CD4-positive, alpha-beta T cell treated with Interleukin-15 for 1 hour (primary cell): ENCODE data around the gene SMPD3.
"Not testable (repeated sequence)": the region's sequence is repeated elsewhere in the genome, so short reads cannot be mapped to it uniquely, and the experiment has no call there.

Experiments used
- DNase-seq: peaks from one replicate; pipeline ENCODE4 v3.0.0-alpha.2; 2020

The SMPD3 gene

GRCh38 chr16:68448360-68448970 lies at the start of gene SMPD3:
Gene SMPD3, minus strand, starts transcription at chr16:68448508. Its CDS starts 76,327 bp downstream, at chr16:68372181.
- DNase-seq = peak; percentile 98

DNA sequence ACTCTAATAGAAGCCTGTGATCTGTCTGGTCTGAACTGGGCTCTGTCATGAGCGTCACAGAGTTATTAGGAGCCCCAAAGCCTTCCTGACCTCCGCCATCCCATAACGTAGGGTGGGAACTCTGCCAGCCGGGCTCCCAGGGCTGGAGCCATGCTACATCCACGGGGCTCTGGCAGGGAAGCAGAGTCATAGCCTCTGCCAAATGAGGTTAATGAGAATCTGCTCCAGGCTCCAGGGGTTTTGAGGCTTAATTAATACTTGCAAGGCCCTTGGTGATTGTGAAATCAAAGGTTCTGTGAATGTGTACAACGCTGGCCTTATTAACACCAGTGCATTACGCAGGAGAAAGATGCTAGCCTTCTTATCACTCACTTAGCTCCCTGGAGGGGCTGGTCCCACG lies 48.4 kb upstream of the SMPD3 start:
- no peak for DNase-seq

- DNase-seq = not testable (repeated sequence)
Measured at GRCh38 chr16:68494261-68494660, 46.0 kb upstream of the SMPD3 start.

GRCh38 chr16:68493412-68494070 lies 45.2 kb upstream of the SMPD3 start:
- DNase-seq = no peak

DNA sequence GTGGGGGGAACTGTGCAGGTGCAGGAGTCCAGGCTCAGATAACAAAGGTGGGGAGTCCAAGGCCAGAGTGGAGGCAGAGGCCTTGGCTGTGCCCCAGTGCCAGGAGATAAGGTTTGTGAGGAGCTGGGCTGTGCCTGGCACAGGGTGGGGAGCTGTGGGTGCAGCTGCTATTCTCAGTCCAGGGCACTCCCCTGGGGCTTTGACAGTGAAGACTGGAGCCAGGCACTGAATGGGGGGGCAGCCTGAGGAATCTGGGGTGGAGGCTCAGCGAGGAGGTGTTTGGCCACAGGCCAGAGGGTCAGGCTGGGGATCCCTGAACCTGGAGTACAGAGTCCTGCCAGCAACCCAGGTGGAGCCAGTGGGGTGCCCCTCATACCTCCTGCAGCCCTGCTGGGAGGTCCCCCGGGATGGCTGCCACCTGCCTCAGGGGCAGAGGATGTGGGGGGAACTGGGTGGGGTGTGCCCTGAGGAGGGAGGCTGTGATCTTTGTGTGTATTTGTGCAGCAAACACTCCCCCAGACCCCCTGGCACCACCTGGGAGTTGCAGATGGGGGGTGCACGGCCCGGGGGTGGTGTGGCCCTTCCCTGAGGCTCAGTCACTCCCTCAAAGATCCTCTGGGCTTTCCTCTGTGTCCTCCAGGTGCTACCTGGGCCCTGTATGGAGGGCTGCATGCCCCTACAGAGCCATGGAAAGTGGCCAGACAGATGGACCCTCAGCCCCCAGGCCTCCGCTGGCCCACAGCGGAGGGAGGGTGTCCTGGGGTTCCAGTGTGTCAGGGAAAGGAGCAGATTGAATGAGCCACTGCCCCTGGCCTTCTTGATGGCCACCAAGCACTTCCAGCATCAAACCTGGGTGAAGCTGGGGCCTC lies 44.5 kb upstream of the SMPD3 start:
- DNase-seq = no peak

- DNase-seq = no peak
Measured at GRCh38 chr16:68492151-68492542, 43.8 kb upstream of the SMPD3 start.

DNA sequence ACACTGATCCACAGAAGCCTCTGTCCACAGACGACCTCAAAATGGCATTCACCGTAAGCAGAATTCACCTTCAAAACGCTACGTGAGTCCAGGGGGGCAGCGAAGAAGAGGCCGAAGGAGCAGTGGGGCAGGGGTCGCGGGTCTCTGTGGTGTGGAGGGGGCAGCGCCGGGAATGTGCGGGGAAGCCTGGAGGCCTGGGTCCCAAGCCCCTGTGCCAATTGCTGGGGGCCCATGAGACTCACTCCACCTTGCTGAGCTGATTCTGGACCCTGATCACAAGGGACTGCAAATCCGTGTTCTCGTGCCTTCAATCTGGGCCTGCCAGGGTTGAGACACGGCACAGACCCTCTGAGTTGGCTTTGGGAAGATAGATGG lies 43.3 kb upstream of the SMPD3 start:
- DNase-seq = no peak

- DNase-seq = no peak
Measured at GRCh38 chr16:68490829-68491575, 42.7 kb upstream of the SMPD3 start.

DNA sequence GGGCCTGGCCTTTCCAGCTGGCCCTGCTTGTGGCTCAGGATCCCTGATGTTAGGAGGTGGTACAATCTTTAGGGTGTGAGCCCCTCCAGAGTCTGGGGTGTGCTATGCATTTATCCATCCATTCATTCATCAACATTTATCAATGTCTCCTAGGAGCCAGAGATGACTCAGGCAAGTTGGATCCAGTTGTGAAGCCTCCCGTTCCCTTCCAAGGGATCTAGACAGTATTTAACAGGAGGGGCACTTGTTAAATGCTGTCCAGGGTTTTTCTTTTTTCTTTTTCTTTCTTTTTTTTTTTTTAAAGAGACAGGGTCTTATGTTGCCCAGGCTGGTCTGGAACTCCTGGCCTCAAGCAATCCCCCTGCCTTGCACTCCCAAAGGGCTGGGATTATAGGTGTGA lies 42.0 kb upstream of the SMPD3 start:
- DNase-seq = no peak

- DNase-seq = no peak
Measured at GRCh38 chr16:68488554-68488953, 40.2 kb upstream of the SMPD3 start.

GRCh38 chr16:68487669-68488068 lies 39.4 kb upstream of the SMPD3 start:
- DNase-seq = no peak

DNA sequence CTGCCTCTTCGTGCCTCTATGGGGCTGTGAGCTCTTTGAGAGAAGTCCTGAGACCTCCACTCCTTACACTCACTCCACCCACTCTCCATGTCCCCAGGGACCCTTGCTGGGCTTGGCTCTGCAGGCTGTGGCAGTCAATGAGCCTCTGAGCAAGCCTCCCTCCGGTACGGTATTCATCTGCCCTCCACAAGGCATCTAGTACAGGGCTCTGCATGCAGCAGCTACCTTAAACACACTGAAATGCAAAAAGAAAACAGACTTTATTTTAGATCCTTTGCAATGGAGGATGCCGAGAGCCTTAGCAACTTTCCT lies 38.9 kb upstream of the SMPD3 start:
- DNase-seq = no peak

DNA sequence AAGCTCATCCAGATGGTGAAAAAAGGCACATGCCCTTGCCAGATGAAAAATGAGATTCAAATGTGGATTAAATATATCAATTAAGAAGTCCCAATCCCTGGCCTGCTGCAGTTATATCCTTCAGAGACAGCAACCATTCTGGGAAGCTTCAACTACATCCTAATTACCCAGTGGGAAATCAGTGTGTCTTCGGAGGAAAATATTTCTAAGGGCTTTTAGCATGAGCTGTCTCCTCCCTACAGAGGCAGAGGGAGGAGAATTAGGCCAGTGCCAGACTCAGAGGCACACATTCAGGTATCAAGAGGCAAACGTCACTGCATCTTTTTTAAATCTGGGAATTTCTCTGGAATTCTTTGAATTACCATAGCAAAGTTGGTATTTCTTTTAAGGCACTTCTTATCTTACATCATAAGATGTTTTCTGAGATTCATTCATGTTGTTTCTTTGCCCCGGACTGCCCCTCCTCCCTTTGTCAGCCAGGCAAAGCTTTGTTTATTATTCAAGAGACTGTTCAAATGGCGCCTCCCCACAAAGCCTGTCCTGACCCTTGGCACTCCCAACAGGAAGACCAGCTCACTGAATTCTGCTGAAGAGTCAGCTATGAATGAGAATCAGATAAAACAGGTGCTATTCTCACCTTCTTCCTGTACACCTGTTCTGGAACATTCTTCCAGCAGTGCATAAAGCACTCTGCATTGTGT lies 38.3 kb upstream of the SMPD3 start:
- DNase-seq = no peak

DNA sequence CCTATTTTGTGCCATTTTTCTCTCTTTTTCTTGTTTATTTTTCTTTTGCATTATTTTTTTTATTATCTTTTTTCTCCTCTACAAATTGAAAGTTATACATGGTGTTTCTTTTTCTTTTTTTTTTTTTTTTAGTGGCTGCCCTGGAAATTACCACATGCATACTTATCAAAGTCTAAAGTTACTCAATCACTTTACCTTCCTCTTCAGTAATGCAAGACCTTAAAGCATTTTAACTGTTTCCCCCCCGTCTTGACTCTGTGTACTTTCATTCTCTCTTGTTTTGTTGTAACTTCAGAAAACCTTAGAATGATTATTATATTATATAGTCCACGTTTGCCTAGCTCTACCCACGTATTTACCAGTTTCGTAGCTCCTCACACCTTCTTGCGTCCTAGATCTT lies 33.3 kb upstream of the SMPD3 start:
- DNase-seq = no peak

GRCh38 chr16:68480084-68480995 lies 32.0 kb upstream of the SMPD3 start:
- no peak for DNase-seq

GRCh38 chr16:68479271-68479670 lies 31.0 kb upstream of the SMPD3 start:
- no peak for DNase-seq

DNA sequence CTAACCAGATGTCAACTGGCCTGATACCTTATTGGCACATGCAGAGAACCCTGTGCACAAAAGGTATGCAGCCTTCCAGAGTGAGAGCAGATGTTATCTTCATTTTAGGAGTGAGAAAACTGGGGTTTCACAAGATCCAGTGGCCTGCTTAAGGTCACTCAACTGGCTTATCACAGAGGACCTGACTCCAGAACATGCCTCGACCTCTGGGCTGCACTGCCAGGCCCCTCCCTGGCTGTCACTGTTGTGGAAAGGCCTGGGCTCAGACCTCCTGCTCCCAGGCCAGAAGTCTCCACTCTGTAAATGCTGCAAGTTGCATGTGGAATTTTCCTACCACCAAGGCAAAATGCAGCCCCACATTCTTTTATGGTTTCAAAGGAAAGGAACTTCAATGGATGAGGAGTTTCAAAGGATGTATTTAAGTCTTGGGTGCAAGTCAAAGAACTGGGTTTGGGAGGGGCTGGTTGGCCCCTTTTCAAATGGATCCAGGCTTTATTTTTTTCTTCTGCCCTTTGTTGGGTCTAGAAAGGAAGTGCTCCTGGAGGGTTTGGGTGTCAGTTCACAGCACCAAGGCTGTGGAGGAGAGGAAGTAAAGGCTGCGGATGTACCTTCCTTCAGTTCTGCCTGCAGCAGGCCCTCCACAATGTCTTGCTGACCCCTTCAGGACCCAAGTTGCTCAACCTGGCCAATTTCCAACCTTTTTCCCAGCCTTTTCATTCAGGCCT lies 30.4 kb upstream of the SMPD3 start:
- DNase-seq = no peak

DNA sequence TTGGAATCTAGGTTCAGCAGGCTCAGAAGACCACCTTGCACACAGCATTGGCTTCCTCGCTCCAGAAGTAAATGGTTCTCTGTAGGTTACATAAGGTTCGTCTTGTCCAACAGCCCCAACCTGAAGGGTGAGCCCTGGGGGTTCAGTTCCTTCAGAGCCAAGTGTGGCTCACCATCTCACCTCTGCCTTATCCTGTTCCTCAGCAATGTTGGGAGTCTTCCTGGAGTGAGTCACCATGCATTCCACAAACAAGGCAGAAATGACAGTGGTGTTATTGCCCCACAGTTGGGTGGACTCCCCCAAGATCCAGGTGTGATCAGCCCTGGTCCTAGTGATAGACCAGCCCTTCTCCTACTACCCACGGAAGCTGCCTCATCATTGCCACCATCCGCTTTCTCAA lies 26.8 kb upstream of the SMPD3 start:
- DNase-seq = no peak

GRCh38 chr16:68473358-68474070 lies 25.2 kb upstream of the SMPD3 start:
- DNase-seq = peak; percentile 22

- no peak for DNase-seq
Measured at GRCh38 chr16:68472581-68472980, 24.3 kb upstream of the SMPD3 start.
